ENCODE measurements around the gene DGKG.
A peak's percentile ranks its signal among the peaks of the same experiment; 100 is the strongest.

The DGKG gene

DNA sequence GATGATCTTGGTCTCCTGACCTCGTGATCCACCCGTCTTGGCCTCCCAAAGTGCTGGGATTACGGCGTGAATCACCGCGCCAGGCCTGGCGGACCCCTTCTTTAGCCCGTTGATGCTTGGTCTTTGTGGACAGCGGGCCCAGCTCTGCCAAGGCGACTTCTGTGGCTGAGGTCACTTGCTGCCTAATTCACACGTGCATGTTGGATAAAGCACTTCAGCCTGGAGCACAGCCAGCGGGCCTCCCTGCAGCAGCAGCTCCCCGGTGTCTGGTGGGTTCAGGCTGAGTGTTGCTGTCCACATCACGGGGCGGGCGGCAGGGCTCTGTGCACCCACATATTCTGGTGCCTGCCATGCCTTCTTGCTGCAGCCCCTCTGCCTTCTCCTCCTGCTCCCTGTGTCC lies 88.4 kb downstream of the DGKG start:
- no peak for DNase-seq (ENCODE audit: low read depth in 2 of 2)

DNA sequence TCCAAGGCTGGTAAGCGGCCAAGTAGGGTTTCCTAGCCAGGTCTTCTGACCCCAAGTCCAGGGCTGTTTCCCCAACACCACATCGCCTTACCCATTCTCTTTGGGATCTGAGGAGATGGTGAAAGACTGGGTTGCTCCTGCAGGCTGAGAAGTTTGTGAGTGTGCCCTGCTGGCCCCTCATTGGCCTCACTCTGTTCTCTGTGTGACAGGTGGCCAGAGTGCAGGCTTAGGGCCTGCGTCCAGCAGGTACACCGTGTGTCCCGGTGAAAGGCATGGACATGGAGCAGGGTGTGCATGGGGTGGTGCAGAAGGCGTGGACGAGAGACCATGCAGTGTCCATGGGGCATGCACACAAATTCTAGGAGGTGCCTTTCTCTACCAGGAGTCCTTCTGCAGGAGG lies 91.3 kb downstream of the DGKG start:
- no peak for DNase-seq (ENCODE audit: low read depth in 2 of 2)

DNA sequence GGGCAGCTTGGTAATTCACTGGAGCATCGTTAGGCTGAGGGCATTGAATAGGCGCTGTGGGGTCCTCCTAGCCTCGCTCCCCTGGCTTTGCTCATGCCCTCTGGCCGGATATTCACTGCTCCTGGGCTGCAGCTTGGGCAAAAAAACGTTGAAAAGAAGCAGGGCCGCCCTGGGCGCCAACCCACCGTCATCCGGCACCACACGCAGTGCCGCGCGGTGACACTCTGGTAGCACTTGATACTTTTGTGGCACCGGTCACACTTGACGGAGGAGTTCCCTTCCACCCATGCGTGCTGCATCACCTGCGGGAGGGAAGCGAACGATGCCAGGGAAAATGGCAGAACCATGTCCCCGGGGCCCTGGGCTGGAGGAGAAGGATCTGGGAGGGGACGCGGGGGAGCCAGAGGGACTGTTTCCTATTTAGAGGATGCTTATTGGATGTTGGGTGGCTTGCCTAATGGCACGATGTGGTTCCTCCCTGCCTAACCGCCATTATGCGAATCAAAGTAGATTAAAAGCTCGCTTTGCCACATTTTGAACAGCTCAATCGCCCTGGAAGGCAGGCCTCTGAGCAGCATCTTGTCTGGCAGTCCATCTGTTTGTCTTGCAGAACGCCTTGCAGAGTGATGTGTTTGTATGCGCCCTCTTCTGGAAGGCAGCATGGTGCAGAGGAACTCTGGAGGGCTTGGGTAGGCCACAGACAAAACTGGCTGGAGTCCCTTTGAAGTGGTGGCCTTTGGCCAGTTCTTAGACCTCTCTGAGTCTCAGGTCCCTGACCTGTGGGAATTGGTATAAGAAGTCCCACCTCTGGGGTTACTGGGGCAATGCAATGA lies 93.2 kb downstream of the DGKG start:
- DNase-seq (ENCODE audit: low read depth in 2 of 2): no peak

DNA sequence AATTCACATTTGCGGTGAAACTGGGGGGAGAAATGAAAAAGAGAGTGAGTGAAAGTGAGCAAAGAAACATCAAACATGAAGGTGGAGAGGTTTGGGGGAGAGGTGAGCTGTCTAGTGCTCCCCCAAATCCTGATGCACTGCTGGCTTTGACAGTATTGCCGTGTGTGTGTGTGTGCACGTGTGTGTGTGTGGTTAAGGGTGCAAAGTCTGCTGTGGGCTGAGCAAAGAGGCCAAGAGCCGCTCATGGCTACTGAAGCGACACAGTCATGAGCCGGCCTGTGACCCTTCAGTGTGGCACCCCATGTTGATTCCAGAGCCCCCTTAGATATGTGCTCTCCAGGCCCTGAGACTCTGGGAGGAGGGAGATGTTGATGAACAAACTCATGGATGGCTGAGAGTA lies 94.3 kb downstream of the DGKG start:
- no peak for DNase-seq (ENCODE audit: low read depth in 2 of 2)

DNA sequence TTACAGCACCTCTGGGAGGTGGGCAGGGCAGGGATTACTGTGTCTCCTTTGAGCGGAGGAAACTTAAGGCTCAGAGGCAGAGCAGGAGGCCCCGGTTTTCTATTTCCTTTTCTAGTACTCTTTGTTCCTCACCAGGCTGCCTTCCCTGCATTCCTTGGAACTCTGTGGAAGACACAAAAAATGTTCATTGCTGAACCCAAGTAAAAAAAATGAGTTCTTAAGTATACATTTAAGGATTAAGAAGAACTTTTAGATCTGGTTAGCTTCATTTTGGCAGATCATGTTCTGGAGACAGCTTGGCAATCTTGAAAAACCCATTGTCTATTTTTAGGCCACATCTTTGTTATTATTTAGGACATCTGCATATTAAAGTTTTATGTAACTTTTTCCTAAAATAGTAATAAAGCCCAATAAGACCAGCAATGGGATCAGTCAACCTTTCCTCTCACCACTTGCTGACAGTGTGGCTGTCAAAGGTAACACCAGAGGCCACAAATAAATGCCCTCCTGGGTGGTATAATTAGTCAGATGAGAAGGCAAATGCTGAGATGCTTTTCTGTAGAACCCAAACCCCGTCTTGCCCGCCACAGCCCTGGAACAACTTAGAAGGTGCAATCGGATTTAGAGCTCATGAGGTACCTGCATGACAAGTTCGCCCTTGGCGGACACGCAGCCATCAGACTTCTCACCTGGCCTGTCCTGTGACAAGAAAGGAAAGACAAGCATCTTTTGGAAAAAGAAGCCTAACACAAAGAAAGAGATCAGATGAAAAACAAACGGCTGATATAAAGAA lies 97.2 kb downstream of the DGKG start:
- no peak for DNase-seq (ENCODE audit: low read depth in 2 of 2)

DNA sequence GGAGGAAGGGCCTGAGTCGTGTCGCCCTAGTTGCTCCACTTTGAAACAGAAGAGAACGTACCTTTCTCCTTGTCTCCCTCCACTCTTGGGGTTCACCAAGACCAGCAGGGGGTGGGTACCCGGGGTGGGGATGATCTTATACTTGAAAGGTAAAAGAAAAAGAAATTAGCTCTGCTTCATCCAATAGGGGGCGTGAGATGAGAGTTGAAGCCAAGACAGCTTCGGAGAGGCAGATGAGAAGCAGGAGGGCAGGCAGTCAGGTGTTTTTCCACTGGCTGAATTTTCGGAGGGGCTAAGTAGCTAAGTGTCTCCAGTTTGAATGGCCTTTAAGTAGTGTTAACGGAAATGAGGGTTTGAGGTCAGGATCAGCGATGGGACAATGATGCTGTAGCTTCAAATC lies 100.4 kb downstream of the DGKG start:
- no peak for DNase-seq (ENCODE audit: low read depth in 2 of 2)

DNA sequence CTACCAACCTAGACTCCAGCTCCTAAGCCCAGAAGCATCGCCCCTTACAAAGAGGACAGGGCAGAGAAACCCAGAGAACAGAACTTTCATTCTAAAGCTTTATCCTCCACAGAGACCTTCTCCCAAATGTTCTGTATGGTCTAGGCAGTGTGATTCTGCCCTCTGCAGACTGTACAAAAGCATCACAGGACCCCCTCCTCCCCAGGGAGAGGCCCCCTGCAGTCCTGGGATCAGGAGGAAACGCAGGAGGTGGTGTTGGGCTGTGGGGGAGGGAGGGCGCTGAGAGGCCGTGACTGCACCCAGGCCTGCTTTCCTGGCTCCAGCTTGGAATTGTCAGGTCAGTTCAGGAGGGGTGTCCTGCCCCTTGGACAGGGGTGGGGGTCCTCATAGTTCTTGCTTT lies 101.3 kb downstream of the DGKG start:
- no peak for DNase-seq (ENCODE audit: low read depth in 2 of 2)

DNA sequence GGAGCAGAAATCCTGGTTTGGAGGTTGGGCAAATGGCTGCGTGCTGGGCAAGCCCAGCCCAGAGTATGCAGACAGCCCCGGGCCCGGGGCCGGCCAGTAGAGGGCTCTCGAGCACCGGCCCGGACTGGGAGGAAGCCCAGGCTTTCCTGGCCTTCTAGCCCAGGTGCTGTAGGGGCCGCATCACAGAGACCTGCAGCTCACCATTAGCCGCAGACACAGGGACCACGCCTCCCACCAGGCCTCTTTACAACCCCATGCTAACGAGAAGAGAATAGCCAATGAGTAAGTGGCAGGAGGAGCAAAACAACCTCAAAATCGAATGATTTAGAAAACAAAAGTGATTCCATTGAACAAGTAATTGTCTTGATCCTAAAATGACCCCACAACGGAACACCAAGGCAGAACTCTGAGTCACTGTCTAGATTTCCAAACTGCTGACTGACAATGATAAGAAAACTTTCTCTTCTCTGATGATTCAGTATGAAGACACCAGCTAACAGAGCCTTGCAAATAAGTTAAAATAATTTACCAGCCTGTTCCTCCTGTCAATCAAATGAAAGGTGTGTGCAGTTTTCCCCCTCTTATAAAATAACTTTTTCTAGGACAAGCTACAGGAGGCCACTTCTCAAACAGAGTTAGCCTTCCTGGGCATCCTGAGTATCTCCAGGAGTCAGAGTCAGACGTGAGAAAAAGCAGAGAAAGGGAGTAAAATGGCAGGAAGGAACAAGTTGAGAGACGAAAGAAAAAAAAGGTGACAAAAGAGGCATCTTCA lies 102.2 kb downstream of the DGKG start:
- DNase-seq (ENCODE audit: low read depth in 2 of 2): peak; percentile 62 to 67

DNA sequence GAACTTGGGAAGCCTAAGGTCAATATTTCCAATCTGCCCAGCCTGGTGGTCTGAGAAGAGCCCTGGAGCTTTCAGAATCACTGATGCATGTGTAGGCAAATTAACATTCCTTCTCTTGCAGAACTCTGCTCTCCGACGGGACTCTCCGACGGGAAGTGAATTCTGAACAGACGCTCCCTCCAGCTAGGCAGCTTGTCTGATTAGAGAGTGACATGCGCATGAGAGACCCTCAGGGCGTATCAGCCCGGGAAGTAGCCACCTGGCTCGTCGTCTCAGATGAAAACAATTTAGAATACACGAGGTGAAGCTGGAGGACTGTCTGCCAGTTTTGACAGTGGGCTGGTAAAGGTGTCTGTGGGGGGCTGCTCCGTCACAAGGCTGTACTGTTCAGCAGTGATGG lies 103.1 kb downstream of the DGKG start:
- no peak for DNase-seq (ENCODE audit: low read depth in 2 of 2)

DNA sequence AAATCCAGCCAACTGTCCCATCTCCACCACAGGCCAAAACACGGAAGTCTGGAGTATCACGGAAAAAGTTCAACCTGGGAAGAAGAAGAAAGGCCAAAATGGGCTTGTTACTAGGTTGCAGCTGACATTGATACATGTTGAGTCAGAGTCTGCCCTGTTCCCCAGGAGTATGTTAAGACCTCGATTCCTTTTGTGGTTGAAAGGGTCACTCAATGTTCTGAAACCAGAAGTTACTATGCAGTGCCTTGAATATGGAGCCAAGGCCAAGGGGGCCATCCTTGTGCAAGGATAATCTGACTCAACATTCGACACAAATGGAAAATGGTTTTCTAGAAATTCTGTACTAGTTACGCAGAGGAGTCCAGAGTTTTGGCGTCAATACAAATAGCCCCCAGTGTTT lies 104.2 kb downstream of the DGKG start:
- no peak for DNase-seq (ENCODE audit: low read depth in 2 of 2)

DNA sequence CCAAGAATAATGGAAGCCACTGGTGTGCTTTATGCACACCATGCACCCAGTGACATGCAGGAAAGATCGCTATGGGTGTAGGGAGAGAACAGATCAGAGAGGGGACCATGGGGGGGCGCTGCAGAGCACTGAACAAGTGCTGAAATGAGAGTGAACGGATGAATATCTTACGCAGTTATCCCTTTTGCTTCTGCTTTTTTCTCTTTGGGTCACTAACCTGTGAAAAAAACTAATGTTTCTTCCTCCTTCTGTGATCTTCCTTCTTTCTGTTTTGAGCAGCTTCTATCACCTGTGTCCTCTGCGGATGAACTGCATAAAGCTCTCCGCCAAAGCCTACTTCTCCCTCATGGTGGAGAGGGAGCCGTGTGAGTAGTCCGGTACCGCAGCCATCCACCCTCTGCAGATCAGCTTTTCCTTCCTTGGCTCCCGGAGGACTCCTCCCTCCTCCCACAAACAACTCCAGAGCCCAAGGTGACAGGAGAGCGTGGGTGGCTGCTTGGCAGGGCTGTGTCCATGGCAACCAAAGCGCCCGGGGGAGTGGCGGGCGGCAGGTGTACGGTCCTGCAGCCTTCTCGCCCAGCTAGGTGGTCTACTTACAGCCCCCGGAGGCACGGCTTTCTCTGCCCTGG lies 106.2 kb downstream of the DGKG start:
- DNase-seq (ENCODE audit: low read depth in 2 of 2): no peak

DNA sequence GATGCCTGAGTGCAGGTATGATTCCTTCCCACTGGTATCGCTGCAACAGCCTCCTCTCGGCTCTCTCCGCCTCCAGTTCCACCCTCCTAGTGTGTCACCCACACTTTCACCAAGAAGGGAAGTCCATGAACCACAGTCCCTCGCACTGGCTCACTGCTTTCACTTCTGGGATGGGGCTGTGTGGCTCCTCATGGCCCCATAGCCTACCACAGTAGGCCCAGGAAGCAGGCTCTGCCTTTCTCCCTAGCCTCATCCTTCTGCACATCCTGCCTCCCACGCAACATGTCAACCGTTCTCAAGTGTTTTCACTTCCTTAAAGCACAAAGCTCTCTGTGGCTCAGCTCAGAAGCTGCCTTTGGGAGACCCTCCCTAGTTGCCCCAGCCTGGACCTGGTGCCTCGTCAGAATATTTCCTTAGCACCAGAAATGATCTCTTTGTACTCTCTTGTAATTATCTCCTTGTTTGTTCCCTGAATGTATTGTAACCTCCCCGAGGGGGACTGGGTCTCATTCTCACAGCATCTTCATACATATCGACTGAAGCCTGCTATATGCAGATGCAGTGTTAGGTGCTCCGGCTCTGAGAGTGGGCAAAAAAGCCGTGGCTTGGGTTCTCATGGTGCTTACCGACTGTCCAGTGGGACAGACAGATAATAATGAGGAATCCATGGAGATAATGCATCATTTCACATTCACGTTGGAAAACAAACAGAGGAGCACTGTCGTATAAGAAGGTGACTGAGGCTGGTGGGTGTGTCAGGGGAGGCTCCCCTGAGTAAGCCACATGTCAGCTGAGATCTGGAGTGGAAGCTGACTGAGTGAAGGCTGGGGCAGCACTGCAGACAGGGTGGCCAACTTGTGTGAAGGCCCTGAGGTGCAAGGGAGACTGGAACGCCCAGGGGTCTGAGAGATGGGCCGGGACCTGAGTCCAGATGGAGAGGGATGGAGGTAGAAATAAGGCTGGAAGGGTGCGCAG lies 107.1 kb downstream of the DGKG start:
- DNase-seq (ENCODE audit: low read depth in 2 of 2): peak; percentile 30 to 38

DNA sequence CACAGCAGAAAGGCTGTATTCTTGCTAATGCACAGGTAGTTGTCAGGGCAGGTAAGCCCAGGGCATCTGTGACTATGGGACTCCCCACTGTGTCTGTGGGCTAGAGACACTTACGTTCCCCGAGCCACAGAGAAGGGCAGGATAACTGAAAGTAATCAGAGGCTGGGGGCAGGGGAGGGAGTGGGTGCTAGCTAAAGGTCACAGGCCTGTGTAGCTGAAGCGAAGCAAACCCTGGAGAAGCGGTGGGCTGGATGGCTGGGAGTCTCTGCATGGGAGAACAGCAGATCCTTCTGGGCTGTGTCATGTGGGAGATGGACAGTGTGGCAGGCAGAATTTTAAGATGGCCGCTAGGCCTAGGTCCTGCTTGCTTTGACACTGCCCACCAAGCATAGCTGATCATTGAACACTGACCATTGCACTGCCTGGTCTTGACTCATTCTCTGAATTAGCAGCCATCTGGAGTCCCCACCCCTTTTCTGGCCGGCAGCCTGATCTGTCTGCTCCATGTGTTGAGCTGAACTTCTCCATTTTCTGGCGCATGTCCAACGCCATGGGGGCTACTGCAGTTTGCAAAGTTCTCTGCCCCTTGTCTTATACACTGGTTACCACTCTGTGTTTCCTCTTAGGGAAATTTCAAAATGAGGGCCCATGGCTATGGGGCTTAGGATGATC lies 110.0 kb downstream of the DGKG start:
- DNase-seq (ENCODE audit: low read depth in 2 of 2): no peak

DNA sequence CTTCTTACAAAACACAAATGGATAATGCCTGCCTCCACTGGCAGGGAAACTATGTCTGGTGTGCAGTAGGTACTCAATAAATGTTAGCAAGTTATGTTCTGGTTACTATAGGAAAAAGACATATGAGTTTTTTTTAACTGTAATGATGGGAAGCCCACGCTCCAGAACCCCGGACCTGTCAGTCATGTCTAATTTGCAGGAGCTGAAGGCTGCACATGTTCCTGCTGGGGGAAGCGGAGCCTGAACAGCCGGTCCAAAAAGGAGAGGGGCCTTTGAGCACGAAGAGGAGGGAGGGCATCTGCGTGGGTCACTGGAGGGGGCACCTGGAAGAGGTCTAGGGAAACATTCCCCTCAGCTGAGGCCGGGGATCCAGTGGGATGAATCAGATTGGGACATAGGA lies 113.2 kb downstream of the DGKG start:
- no peak for DNase-seq (ENCODE audit: low read depth in 2 of 2)

DNA sequence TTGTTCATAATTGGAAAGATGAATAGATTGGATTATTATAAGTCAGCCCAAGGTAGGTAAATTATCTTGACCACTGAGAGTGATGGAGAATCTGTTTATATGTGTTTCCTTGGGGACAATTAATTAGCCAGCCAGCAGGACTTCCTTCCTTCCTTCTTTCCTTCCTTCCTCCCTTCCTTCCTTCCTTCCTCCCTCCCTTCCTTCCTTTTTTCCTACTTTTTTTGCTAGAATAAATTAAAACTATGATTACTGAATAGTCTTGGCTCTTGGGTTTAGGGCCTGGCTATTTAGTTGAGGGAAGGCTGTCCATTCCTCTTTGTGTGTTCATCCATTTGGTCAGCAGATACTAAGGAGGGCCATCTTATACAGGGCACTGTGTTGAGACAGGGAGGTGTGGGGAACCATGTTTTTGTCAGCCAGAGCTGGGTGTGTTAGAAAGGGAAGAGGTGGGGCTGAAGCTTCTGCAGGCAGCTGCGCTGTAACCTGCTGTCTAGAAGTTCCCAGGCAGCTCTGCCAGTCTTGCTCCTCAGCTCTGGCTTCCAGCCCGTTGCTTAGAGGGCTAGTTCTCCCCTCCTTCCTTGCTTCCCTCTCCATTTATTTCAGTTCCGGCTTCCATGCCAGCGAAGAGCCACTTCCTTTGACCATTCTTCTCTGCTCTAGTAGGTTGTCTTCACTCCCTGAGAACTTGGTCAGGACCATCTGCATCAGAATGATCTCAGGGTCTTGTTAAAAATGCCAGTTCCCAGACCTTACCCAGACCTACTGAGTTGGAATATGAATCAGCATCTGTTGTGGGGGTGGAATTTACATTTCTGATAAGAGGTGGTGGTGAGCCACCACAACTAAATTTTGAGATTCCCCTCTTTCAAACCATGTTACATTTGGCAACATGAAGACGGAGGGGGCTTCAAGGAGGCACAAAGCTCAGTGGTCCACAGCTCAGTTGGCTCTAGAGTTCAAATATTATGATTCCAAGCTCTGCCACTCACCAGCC lies 113.9 kb downstream of the DGKG start:
- DNase-seq (ENCODE audit: low read depth in 2 of 2): no peak

DNA sequence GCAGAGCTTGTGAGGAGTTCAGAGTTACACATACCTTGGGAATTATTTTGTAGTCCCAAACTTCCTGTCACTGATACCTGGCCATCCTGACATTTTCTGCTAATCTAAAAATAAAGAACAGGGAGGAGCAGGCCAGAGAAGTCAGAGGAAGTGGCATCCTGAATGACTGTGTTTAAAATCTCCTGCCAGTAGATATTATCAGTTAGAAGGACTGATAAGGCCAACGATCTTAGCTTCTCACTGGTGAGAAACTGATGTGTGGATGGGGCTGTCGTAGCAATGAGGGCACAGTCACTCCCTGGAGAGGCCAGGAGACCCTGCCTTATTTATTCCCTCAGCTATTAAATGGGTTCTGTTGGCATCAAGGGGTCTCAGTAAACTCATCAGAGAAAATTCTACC lies 115.1 kb downstream of the DGKG start:
- DNase-seq (ENCODE audit: low read depth in 2 of 2): no peak

DNA sequence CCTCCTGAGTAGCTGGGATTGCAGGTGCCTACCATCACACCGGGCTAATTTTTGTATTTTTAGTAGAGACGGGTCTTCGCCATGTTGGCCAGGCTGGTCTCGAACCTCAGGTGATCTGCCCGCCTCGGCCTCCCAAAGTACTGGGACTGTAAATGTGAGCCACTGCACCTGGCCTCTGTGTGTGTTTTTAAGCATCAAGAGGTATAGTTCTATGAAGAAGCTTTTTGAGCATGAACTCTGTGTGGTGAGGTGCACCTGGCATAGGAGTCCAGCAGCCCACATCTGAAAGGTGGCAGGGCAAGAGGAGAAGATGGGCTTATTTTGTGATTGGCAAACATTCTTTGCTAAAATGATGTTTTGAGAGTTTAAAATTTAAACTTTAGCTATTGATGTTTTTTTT lies 118.0 kb downstream of the DGKG start:
- no peak for DNase-seq (ENCODE audit: low read depth in 2 of 2)

DNA sequence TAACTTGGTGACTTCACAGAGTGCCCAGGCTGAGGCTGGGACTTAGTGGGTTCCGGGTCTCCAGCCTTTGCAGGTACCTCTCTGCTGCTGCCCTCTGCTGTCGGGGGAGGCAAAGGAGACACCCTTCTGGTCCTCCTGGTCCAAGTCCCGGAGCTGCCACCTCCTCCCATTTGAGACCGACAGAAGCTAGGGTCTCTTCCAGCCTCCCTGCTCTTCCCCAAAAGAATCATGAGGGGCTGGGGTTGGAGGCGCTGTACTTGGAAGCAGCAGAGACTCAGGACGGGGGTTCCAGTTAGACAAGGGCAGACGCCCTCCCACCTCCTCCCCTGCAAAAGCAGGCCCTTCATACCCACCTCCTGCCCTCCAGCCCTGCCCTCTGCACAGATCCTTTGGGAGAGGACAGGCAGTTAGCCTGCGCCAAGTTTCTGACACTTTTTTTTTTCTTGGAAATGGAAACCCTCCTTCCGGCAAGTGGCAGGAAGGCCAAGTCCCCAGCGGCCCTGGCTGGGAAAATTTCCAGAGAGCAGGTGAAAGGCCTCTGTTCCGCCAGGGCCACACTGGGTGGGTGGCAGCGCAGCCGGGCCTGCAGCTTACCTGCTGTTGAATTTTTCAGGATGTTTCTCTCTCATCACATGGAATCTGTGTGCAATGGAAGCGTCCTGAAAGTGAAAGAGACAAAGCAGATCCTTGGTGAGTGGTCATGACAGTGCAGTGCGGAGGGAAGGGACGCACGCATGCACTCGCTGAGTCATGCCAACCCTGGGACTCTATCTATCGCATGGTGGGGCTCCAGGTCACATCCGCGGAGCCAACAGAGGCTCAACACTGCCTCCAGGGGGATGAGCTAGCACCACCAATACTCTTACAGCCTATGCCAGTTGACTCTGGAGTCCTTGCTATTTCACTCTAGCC lies 119.9 kb downstream of the DGKG start:
- peak; percentile 40 to 62 for DNase-seq (ENCODE audit: low read depth in 2 of 2)
